Testis (tissue), 3 donors: ENCODE data around the gene ZNF784. TPM values are rescaled to one million over a fixed set of nuclear protein-coding genes. Genes with fewer than 3 reads are reported as not detected.
"Not testable (repeated sequence)": the region's sequence is repeated elsewhere in the genome, so short reads cannot be mapped to it uniquely, and the experiment has no call there.

Experiments
- DNase-seq: peaks from one replicate; pipeline ENCODE4 v3.0.0-alpha.2; 2019
- H3K27ac ChIP-seq, 2 donors: fragments of 200-600 bp; sonication (generic); one replicate each; pipeline ENCODE4 v1.5.1; 2019
- H3K27me3 ChIP-seq: fragments of 200-600 bp; sonication (generic); one replicate; pipeline ENCODE4 v1.5.1; 2019
- H3K36me3 ChIP-seq: fragments of 200-600 bp; sonication (generic); one replicate; pipeline ENCODE4 v1.5.1; 2017; ENCODE audit warnings: low read depth; ENCODE audit errors: missing control alignments
- H3K4me1 ChIP-seq: fragments of 200-600 bp; sonication (generic); one replicate; pipeline ENCODE4 v1.5.1; 2019
- H3K4me3 ChIP-seq, 2 donors: fragments of 200-600 bp; sonication (generic); one replicate each; pipeline ENCODE4 v1.5.1; 2017 to 2019
- H3K9me3 ChIP-seq: fragments of 200-600 bp; sonication (generic); one replicate; pipeline ENCODE4 v1.5.1; 2017
- POLR2A ChIP-seq: fragments of 450-650 bp; IDR thresholded peaks from one replicate; pipeline ENCODE4 v1.6.1; 2017; ENCODE audit warnings: antibody characterized with exemption, mild to moderate bottlenecking, moderate library complexity
- WGBS, 2 donors: methylation state at CpG; one replicate each; pipeline ENCODE4 v1.1.5; 2018; 5-methylcytosine and 5-hydroxymethylcytosine counted together
- intact Hi-C: fragments of 100-400 bp; cut with DNase I; formaldehyde crosslinking; loops from one replicate; pipeline ENCODE4 v1.15.1; 2023; ENCODE audit warnings: low total_unique reads
- polyA plus RNA-seq: library from polyadenylated mRNA; stranded (reverse); fragments of 350-450 nt; fragmentation: Illumina TruSeq; extraction: RNeasy Lipid Tissue Mini Kit (QIAGEN cat#74804); gene quantifications from one replicate; pipeline ENCODE4 v1.2.3, GENCODE V29; 2014; ENCODE audit warnings: low read depth, low replicate concordance; ENCODE audit not compliant: insufficient read depth
- total RNA-seq, 2 donors: library from RNA; depleted of rRNA; stranded (reverse); fragments of >200 nt; gene quantifications; one replicate each; pipeline ENCODE4 v1.2.3, GENCODE V29; 2016
- TF ChIP-seq, protein P1 (sequence below), 3 experiments: fragments of 450-650 bp in 2 of 3; fragments of 200-600 bp in 1 of 3; sonication (generic) in 1 of 3; IDR thresholded peaks; one replicate each; pipeline ENCODE4 v1.5.1; 2016 to 2019; ENCODE audit warnings: antibody characterized with exemption in 3 of 3, mild to moderate bottlenecking in 2 of 3, moderate library complexity in 1 of 3

Gene ZNF784
- total and polyA plus RNA-seq, 3 donors from 2014 or later, result 6.6 to 13.0 (median 10.3) TPM

DNA sequence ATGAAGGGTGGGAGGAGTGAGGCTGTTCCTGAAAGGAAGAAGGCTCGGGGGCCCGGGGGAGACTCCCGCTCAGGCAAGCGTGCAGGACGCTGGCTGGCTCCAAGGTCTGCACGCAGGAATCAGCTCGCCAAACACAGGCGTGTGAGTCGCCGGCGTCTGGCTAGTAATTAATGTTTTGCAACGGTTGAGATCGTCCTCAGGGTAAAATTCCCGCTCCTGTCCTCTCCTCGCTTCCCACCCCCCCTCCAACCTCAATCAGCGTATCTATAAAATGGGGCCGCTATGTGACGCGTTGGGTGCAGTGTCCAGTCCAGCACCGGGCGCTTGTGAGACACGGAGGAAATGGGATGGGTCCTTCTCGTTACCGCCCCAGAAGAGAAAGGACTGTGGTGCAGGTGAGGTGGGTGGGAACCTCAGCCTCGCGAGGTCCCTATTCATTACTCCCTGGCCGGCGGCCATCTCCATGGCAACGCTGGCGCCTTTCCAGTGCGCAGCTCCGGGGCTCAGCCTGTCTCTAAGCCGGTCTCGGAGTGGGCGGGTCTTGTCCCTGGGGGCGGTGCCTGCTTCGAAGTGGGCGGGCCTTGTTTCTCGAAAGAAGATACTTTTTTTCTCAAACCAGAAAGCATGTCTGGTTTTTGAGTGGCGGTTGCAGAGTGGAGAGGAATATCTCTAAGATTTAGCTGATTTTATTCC, 37.2 kb downstream of the ZNF784 start:
- Histone ChIP-seq H3K9me3 (no peaks in the 10 kb centered on the region), H3K27ac (no peak overlapping the region), H3K36me3 (no peaks in the 10 kb centered on the region), H3K4me3 (peak overlapping the region; percentile 15 to 50), H3K27me3 (no peaks in the 10 kb centered on the region), H3K4me1 (peaks cover 19% of the 10 kb centered on the region)
- intact Hi-C loops, result no loop called here
- peak; percentile 96 for DNase-seq
- TF ChIP-seq POLR2A, result no peak
- TF ChIP-seq, protein P1, sequence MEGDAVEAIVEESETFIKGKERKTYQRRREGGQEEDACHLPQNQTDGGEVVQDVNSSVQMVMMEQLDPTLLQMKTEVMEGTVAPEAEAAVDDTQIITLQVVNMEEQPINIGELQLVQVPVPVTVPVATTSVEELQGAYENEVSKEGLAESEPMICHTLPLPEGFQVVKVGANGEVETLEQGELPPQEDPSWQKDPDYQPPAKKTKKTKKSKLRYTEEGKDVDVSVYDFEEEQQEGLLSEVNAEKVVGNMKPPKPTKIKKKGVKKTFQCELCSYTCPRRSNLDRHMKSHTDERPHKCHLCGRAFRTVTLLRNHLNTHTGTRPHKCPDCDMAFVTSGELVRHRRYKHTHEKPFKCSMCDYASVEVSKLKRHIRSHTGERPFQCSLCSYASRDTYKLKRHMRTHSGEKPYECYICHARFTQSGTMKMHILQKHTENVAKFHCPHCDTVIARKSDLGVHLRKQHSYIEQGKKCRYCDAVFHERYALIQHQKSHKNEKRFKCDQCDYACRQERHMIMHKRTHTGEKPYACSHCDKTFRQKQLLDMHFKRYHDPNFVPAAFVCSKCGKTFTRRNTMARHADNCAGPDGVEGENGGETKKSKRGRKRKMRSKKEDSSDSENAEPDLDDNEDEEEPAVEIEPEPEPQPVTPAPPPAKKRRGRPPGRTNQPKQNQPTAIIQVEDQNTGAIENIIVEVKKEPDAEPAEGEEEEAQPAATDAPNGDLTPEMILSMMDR (IDR thresholded peaks at IDR 0.05), result no peak
- WGBS, 2 donors, result 0 to 2% methylated on average over 34 to 40 of the region's 40 CpGs

DNA sequence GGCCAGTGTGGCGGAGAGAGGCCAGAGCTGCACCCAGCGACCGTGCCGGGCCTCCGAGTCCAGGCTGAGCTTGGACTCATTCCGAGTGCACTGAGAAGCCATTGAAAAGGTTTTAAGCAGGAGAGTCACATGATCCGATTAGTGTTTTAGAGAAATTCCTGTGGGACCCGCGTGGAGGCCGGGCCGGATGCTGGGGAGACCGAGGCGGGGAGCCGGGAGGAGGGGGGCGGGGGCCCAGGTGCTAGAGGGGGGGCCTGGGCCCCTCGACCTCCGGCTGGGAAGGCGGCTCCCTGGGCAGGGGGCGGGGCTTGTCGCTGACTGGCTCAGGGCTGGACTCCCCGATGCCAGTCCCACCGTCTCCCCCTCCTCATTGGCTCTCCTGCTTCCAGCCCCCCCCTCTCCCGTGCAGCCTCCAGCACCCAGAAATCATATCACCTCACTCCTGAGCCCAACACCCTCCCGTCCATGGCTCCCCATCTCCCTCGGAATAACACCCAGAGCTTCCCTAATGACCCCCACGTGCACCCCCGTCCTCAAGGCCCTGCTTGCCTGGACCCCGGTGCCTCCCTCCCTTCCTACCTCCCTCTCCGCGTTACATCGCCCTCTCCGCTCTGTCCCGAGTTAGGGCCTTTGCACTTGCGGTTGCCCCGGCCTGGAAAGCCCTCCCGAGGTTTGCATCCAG, 38.6 kb downstream of the ZNF784 start:
- Histone ChIP-seq H3K27me3 (no peaks in the 10 kb centered on the region), H3K4me3 (peak overlapping the region; percentile 24 to 45), H3K9me3 (no peaks in the 10 kb centered on the region), H3K36me3 (no peaks in the 10 kb centered on the region), H3K27ac (peak overlapping the region; percentile 72), H3K4me1 (peaks cover 32% of the 10 kb centered on the region)
- TF ChIP-seq, protein P1 (IDR thresholded peaks at IDR 0.05), result no peak
- no peak for TF ChIP-seq POLR2A
- peak; percentile 88 for DNase-seq
- intact Hi-C loops, result no loop called here
- WGBS, 2 donors, result 1 to 2% methylated on average over 22 to 29 of the region's 36 CpGs

- TF ChIP-seq, protein P1 (IDR thresholded peaks at IDR 0.05), result no peak
- WGBS, 2 donors, result 69 to 72% methylated on average over 11 of the region's 11 CpGs
- H3K27me3 ChIP-seq, result no peaks in the 10 kb centered on the region
- intact Hi-C loops, result no loop called here
- H3K4me1 ChIP-seq, result peaks cover 35% of the 10 kb centered on the region
- no peak for DNase-seq
- H3K4me3 ChIP-seq, result no peak overlapping the region
- H3K27ac ChIP-seq, result no peak overlapping the region
- H3K36me3 ChIP-seq, result no peaks in the 10 kb centered on the region
- no peaks in the 10 kb centered on the region for H3K9me3 ChIP-seq
Observed at GRCh38 chr19:55584871-55585270, 39.5 kb downstream of the ZNF784 start.

GRCh38 chr19:55583897-55584296, 40.5 kb downstream of the ZNF784 start:
- H3K27ac ChIP-seq, DNase-seq, H3K36me3 ChIP-seq, H3K27me3 ChIP-seq, H3K9me3 ChIP-seq, H3K4me3 ChIP-seq, intact Hi-C loops: not testable (repeated sequence)
- H3K4me1 ChIP-seq, result peaks cover 38% of the 10 kb centered on the region
- 74 to 79% methylated on average over 8 of the region's 8 CpGs for WGBS, 2 donors

- peak overlapping the region; percentile 65 to 76 for H3K27ac ChIP-seq
- H3K9me3 ChIP-seq, H3K36me3 ChIP-seq, H3K27me3 ChIP-seq, intact Hi-C loops, H3K4me3 ChIP-seq, DNase-seq: not testable (repeated sequence)
- H3K4me1 ChIP-seq, result peaks cover 38% of the 10 kb centered on the region
- WGBS, 2 donors, result 34 to 47% methylated on average over 4 of the region's 4 CpGs
Observed at GRCh38 chr19:55582284-55582683, 42.1 kb downstream of the ZNF784 start.
